Dedifferentiated amniotic fluid mesenchymal stem cell (primary cell): Measurements from ENCODE around the gene FXYD2.

Experiments used
- DNase-seq: peaks from one replicate; pipeline ENCODE4 v3.0.0-alpha.2; 2016; ENCODE audit errors: extremely low spot score

Gene FXYD2

DNA sequence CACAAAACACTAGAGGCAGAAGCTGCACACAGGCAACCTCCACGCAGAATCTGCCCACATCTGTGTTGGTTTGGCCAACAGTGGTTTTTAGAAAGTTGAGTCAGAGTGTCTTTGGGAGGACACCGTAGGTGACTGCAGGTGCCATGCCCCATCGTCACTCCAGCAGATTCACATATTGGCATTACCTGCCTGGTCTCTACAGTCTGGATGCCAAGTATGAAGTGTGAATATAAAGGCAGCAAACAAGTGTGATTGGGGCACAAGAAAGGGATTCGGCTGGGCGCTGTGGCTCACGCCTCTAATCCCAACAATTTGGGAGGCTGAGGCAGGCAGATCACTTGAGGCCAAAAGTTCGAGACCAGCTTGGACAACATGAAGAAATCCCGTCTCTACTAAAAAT, 11.0 kb upstream of the FXYD2 start:
- DNase-seq, result no peak

- DNase-seq, result no peak
These were observed 10.4 kb upstream of the FXYD2 start for GRCh38 chr11:117834838-117835443.

DNA sequence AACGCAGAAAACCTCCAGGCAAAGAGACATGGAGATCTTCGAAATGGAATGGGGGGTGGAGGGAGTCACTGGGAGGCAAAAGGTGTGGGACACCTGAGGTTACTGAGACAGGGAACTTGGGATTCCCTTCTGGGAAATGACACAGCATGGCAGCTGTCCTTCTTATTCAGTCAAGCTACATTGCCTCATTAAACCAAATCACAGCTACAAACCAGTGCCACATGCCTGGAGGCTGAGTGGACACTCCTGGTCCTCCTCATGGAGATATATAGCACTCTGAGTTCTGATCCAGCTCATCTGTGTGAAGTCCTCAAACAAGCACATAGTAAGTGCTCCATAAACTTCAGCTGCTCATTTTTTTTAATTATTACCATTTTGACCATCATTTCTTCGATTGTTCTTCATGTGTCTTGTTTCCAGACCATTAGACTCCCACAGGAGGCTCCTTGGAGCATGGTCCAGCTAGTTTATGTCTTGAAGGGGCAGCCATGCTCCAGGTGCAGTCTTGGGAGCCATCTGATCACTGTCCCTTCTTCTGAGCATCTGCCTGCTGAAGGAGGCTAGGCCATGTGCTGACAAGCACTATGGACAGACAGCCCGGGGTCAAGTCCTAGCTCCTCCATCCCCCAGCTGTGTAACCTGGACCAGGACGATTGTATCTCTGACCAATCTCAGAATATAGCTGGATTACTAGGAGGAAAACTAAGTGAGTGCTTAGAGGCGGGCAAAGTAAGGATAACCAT, 9.7 kb upstream of the FXYD2 start:
- DNase-seq, result no peak

GRCh38 chr11:117833401-117833891, 8.9 kb upstream of the FXYD2 start:
- no peak for DNase-seq

- no peak for DNase-seq
These were observed 8.0 kb upstream of the FXYD2 start for GRCh38 chr11:117832511-117832910.

- DNase-seq, result no peak
These were observed 7.3 kb upstream of the FXYD2 start for GRCh38 chr11:117831661-117832415.

DNA sequence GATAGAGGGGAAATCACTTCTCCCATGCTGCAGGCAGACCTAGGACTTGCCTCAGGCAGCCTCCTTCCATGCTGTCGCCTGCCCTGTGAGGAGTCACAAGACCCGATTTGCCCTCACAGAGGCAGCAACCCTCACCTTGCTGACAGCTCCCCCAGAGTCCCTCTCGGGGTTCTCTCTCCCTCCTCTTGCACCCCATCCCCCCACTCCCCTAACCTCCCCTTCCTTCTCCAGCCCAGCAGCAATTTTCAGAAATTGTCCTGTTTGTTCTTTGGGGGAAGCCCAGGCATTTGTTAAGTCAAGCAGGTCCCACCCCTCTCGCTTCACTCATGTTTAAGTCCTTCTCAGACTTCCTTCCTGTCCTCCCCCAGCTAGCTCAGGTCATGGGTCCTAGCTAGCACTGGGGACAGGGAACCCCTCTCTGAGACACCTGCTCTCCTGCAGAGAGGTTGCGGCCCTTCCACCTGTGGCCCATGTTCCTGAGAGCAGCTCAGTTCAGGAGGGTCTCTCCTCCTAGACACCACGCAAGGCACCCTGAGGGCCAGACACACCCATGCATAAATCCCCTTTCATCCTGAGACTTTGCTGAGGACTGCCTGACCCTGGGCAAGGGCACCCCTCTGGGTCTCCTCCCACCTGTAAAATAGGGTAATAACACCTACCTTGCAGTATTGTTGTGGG, 6.3 kb upstream of the FXYD2 start:
- no peak for DNase-seq

DNA sequence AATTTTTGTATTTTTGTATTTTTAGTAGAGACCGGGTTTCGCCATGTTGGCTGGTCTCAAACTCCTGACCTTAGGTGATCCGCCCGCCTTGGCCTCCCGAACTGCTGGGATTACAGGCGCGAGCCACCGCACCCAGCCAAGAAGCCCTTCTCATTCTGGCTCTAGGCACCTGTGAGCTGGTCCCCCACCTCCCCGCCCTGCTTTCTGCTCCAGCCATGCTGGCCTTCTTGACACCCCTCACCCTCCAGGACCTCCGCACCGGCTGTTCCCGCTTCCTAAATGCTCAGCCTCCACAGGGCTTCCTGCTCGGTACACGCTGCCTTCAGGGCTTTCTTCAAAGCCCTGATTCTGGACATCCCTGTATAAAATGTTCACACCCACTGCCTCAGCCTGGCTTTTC, 5.5 kb upstream of the FXYD2 start:
- DNase-seq, result no peak

DNA sequence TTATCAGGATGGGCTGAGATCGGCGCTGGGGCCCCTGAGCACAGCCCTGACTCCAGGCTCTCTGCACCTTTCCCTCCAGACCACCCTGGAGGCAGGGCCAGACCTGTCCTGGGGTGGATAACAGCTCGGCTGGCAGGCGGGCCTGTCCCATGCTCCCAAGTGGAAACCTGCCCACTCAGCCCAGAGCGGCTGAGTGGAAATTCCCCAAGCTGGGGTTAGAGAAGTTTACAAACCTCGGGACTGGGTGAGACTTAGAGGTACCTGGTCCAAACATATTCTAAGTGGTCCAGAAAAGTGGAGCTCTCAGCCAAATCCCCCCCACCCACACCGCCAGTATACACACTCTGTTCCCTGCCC, 4.8 kb upstream of the FXYD2 start:
- no peak for DNase-seq

GRCh38 chr11:117828611-117829368, 4.2 kb upstream of the FXYD2 start:
- no peak for DNase-seq

DNA sequence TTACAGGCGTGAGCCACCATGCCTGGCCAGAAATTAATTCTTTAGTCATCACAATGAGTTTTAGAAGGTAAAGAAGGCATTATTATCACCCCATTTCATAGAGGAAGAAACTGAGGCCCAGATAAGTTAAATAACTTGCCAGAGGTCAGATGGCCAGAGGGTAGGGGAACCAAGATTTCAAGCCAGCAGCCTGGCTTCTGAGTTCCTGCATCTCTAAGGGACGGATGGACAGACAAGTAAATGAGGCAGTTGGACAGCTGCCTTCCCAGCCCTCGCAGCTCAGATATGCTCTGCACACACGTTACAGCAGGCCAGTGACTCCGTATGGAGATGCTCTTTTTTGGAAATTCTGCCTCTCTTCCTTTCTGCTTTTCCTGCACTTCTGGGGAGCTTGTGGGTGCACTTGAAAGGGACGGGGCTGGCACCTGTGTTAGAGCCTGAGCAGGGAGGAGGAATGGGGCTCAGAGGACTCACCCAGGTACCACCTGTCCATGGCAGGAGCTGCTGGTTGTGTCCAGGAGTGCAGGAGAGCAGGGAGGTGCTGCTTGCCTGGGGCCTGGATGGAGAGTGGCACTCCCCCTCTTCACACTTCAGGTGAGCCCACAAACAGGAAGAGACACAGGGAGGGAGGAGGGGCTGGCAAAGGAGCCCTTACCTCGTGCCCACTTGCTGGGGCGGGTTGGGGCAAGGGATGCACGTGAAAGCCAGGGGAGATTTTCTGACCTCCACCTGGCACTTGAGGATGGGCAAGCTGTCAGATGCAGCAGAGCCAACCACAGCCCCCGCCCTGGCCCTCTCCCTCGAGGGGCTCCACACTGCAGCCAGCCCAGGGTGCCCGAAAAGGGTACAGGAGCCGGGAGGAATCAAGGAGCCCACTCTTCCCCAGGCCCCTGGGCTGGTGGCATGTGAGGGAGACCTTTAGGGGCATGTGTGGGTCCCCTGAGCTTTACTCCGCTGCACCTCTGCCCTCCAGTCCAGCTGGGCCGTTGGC, 3.3 kb upstream of the FXYD2 start:
- DNase-seq, result no peak

- DNase-seq, result no peak
These were observed 2.3 kb upstream of the FXYD2 start for GRCh38 chr11:117826832-117827231.

DNA sequence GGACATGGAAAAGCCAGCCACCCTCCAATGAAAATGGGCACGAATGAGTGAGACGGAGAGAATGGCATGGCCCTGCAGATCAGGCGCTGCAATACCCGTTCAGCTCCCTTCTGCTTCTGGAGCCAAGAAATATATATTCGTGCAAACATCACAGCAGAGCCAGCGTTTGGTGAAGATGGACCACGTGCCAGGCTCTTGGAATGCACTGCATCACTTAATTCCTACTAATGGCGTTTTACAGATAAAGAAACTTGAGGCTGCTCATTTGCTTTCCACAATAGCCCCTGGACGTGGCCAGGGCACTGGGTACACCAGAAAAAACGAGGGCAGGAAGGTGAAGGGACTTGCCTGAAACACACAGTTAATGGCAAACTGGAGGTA, 1.6 kb upstream of the FXYD2 start:
- no peak for DNase-seq

GRCh38 chr11:117825538-117826189, 1.1 kb upstream of the FXYD2 start:
- no peak for DNase-seq

DNA sequence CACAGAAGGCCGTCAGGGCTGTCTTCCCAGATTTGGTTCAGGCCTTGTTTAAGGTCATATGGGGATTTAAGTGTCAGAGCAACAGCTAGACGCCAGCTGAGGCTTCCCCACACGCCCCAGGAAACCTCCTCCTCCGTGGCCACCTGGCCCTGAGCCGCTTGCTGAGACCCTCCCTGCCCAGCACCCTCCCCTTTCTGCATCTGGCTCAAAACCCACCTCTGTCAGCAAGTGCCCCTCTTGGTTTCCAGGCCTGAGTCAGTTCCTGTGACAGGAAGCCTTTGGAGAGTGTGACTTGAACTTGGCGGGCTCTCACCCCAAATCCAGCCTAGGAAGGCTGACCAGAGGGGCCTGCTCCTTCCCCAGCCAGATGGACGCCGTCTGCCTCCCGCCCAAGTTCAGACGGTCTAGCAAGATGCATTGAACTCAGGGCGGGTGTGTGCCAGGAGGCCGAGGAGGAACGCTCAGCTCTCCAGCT, 561 bp downstream of the FXYD2 start:
- no peak for DNase-seq

- DNase-seq, result no peak
These were observed 1.1 kb downstream of the FXYD2 start for GRCh38 chr11:117823294-117823945.

GRCh38 chr11:117822074-117823033, 2.2 kb downstream of the FXYD2 start:
- DNase-seq, result no peak

- DNase-seq, result no peak
These were observed 3.1 kb downstream of the FXYD2 start for GRCh38 chr11:117821431-117821830.
